Endodermal cell (in vitro differentiated cells): ENCODE data around the gene SLC17A2. TPM values are rescaled to one million over a fixed set of nuclear protein-coding genes. Genes with fewer than 3 reads are reported as not detected.
A peak's percentile ranks its signal among the peaks of the same experiment; 100 is the strongest.

ENCODE experiments used
- DNase-seq: peaks from one replicate; pipeline ENCODE4 v3.0.0-alpha.2; 2017
- H3K27ac ChIP-seq: 2 replicates; pipeline ENCODE4 v1.5.1; 2013; ENCODE audit warnings: mild to moderate bottlenecking, low read depth, low read length, moderate library complexity
- H3K27me3 ChIP-seq: 2 replicates; pipeline ENCODE4 v1.6.1; 2013; ENCODE audit warnings: mild to moderate bottlenecking, low read length, moderate library complexity; ENCODE audit not compliant: insufficient read depth, control insufficient read depth, poor library complexity, severe bottlenecking
- H3K36me3 ChIP-seq: 2 replicates; pipeline ENCODE4 v1.7.0; 2013; ENCODE audit warnings: mild to moderate bottlenecking, low read length, moderate library complexity; ENCODE audit not compliant: control insufficient read depth, insufficient read depth
- H3K4me1 ChIP-seq: one replicate; pipeline ENCODE4 v1.7.0; 2013; ENCODE audit warnings: low read length; ENCODE audit not compliant: control insufficient read depth, insufficient read depth
- H3K4me3 ChIP-seq: 2 replicates; pipeline ENCODE4 v1.5.1; 2013; ENCODE audit warnings: mild to moderate bottlenecking, low read length, moderate library complexity
- H3K9ac ChIP-seq: 2 replicates; pipeline ENCODE4 v1.6.1; 2013; ENCODE audit warnings: mild to moderate bottlenecking, low read length, moderate library complexity; ENCODE audit not compliant: poor library complexity, severe bottlenecking; ENCODE audit errors: extremely low read depth
- H3K9me3 ChIP-seq: 2 replicates; pipeline ENCODE4 v1.6.1; 2013; ENCODE audit warnings: mild to moderate bottlenecking, low read length, moderate library complexity; ENCODE audit not compliant: control insufficient read depth
- H3K27ac Mint-ChIP-seq: 2 replicates; pipeline ENCODE4 v1.8.0; 2020; ENCODE audit warnings: mixed read lengths
- H3K27me3 Mint-ChIP-seq: 2 replicates; pipeline ENCODE4 v1.8.0; 2021; ENCODE audit warnings: mild to moderate bottlenecking, mixed read lengths; ENCODE audit not compliant: insufficient read depth
- H3K36me3 Mint-ChIP-seq: 2 replicates; pipeline ENCODE4 v1.8.0; 2020; ENCODE audit warnings: low read depth, mixed read lengths
- H3K4me1 Mint-ChIP-seq: 2 replicates; pipeline ENCODE4 v1.8.0; 2020; ENCODE audit warnings: mixed read lengths
- H3K4me3 Mint-ChIP-seq: 2 replicates; pipeline ENCODE4 v1.8.0; 2020; ENCODE audit warnings: mild to moderate bottlenecking, moderate library complexity, mixed read lengths
- H3K9me3 Mint-ChIP-seq: 2 replicates; pipeline ENCODE4 v1.8.0; 2020; ENCODE audit warnings: mild to moderate bottlenecking, mixed read lengths
- CTCF ChIP-seq: fragments of 200-600 bp; sonication (generic); conservative IDR thresholded peaks from 2 replicates; pipeline ENCODE4 v1.5.0; 2021; ENCODE audit warnings: antibody characterized with exemption, mild to moderate bottlenecking
- WGBS, 2 experiments: methylation state at CpG; one replicate each; pipeline versions ENCODE4 v1.1.5 to v1.1.7; 2013; ENCODE audit warnings: missing lambda C conversion rate in 2 of 2, mixed read lengths in 1 of 2; ENCODE audit not compliant: insufficient coverage in 1 of 2, insufficient read length in 1 of 2; 5-methylcytosine and 5-hydroxymethylcytosine counted together
- total RNA-seq, 2 donors: library from RNA; stranded (reverse); fragmentation: NEBNext Ultra II Directional in 1 of 2; extraction: Animal tissue kit (Norgen Biotek cat#: 25700) in 1 of 2; gene quantifications; 2 replicates in 1 of 2; 3 replicates in 1 of 2; pipeline ENCODE4 v1.2.1, GENCODE V29; 2021

The SLC17A2 gene
- total RNA-seq, 2 donors from 2014 or later: not detected

- no peak for TF ChIP-seq CTCF
- H3K4me3 ChIP-seq: no peak overlapping the region
- Mint-ChIP-seq H3K4me1 (peaks cover 15% of the 10 kb centered on the region), H3K27me3 (no peaks in the 10 kb centered on the region), H3K9me3 (no peaks in the 10 kb centered on the region), H3K36me3 (no peaks in the 10 kb centered on the region), H3K4me3 (no peak overlapping the region), H3K27ac (no peak overlapping the region)
- H3K27ac ChIP-seq: no peak overlapping the region
- WGBS, 2 experiments: 89% methylated on average over 2 of the region's 2 CpGs; no CpG with 5 or more reads in 1 of the 2 experiments
- no peaks in the 10 kb centered on the region for H3K9me3 ChIP-seq
- no peaks in the 10 kb centered on the region for H3K36me3 ChIP-seq
- no peak overlapping the region for H3K9ac ChIP-seq
- no peaks in the 10 kb centered on the region for H3K4me1 ChIP-seq
- DNase-seq: no peak
- no peaks in the 10 kb centered on the region for H3K27me3 ChIP-seq
Measured at GRCh38 chr6:25899580-25900408, 30.7 kb downstream of the SLC17A2 start.

GRCh38 chr6:25899123-25899522 lies 31.4 kb downstream of the SLC17A2 start:
- Histone ChIP-seq H3K27me3 (no peaks in the 10 kb centered on the region), H3K4me1 (no peaks in the 10 kb centered on the region), H3K36me3 (no peaks in the 10 kb centered on the region), H3K4me3 (no peak overlapping the region), H3K9me3 (no peaks in the 10 kb centered on the region), H3K9ac (no peak overlapping the region), H3K27ac (no peak overlapping the region)
- Mint-ChIP-seq H3K9me3 (no peaks in the 10 kb centered on the region), H3K4me1 (peaks cover 15% of the 10 kb centered on the region), H3K36me3 (no peaks in the 10 kb centered on the region), H3K27me3 (no peaks in the 10 kb centered on the region), H3K27ac (no peak overlapping the region), H3K4me3 (no peak overlapping the region)
- 74% methylated on average over 2 of the region's 2 CpGs; no CpG with 5 or more reads in 1 of the 2 experiments for WGBS, 2 experiments
- no peak for DNase-seq
- no peak for TF ChIP-seq CTCF

GRCh38 chr6:25898289-25898977 lies 32.1 kb downstream of the SLC17A2 start:
- peaks cover 15% of the 10 kb centered on the region for H3K4me1 Mint-ChIP-seq
- Histone ChIP-seq H3K27me3 (no peaks in the 10 kb centered on the region), H3K36me3 (no peaks in the 10 kb centered on the region), H3K4me3 (no peak overlapping the region), H3K4me1 (no peaks in the 10 kb centered on the region), H3K9me3 (no peaks in the 10 kb centered on the region), H3K9ac (no peak overlapping the region), H3K27ac (no peak overlapping the region)
- no peaks in the 10 kb centered on the region for H3K36me3 Mint-ChIP-seq
- DNase-seq: peak; percentile 71
- H3K4me3 Mint-ChIP-seq: no peak overlapping the region
- no peak for TF ChIP-seq CTCF
- WGBS, 2 experiments: 89 to 92% methylated on average over 3 to 5 of the region's 5 CpGs
- H3K9me3 Mint-ChIP-seq: no peaks in the 10 kb centered on the region
- no peaks in the 10 kb centered on the region for H3K27me3 Mint-ChIP-seq
- no peak overlapping the region for H3K27ac Mint-ChIP-seq
